A549 (cell line): Measurements from ENCODE around the gene PDGFD. TPM values are rescaled to one million over a fixed set of nuclear protein-coding genes. Genes with fewer than 3 reads are reported as not detected.

Experiments used
- ATAC-seq, 2 experiments: fragments of 200-7000 bp in 1 of 2; fragments of >200 bp in 1 of 2; cut with Nextera tagmentation in 1 of 2; cut with Tn5 transposase in 1 of 2; 3 replicates each; pipeline versions ENCODE4 v1.8.0 to v1.9.1; 2018 to 2020; ENCODE audit warnings: mild to moderate bottlenecking in 1 of 2, moderate library complexity in 1 of 2
- CTCF ChIA-PET: fragments of 300-600 bp; sonication (Branson Sonifier 250); formaldehyde crosslinking; extraction: SDS; loops from one replicate; lab custom pipeline; 2021; ENCODE audit warnings: antibody characterized with exemption, inconsistent platforms; lab: Yijun Ruan, JAX
- POLR2A ChIA-PET: fragments of 350-600 bp; formaldehyde crosslinking; extraction: SDS; loops from one replicate; lab custom pipeline; 2021; ENCODE audit warnings: antibody characterized with exemption, inconsistent platforms; lab: Yijun Ruan, JAX
- DNase-seq, 2 experiments: peaks; one replicate each; pipeline versions ENCODE4 v3.0.0 to v3.0.0-alpha.2; 2011 to 2016; ENCODE audit warnings: low read depth in 1 of 2, low spot score in 1 of 2
- FAIRE-seq: peaks from 2 replicates; lab custom pipeline; 2011; peaks lifted over from hg19 to GRCh38; lab: Jason Lieb, UNC
- H3K27ac ChIP-seq, 2 experiments: fragments of >200 bp; sonication (Bioruptor Twin); formaldehyde crosslinking; 3 replicates each; pipeline ENCODE4 v1.5.1; 2016 to 2017
- H3K4me1 ChIP-seq: fragments of >200 bp; sonication (Bioruptor Twin); formaldehyde crosslinking; 3 replicates; pipeline ENCODE4 v1.6.1; 2016
- H3K4me2 ChIP-seq: fragments of >200 bp; sonication (Bioruptor Twin); formaldehyde crosslinking; 3 replicates; pipeline ENCODE4 v1.6.1; 2016
- H3K4me3 ChIP-seq: fragments of >200 bp; sonication (Bioruptor Twin); formaldehyde crosslinking; 3 replicates; pipeline ENCODE4 v1.5.1; 2016
- H3K9me3 ChIP-seq: fragments of >200 bp; sonication (Bioruptor Twin); formaldehyde crosslinking; 3 replicates; pipeline ENCODE4 v1.6.1; 2016
- ATOH8 ChIP-seq: fragments of 250-450 bp; sonication (Bioruptor Pico); IDR thresholded peaks from 2 replicates; pipeline ENCODE4 v1.5.0; 2020; ENCODE audit warnings: low read depth, mild to moderate bottlenecking, moderate library complexity
- BCL3 ChIP-seq: fragments of >200 bp; sonication (Bioruptor Twin); formaldehyde crosslinking; IDR thresholded peaks from 3 replicates; pipeline ENCODE4 v1.6.1; 2016
- CHD4 ChIP-seq: fragments of 200-600 bp; sonication (generic); IDR thresholded peaks from 2 replicates; pipeline ENCODE4 v1.6.1; 2016; ENCODE audit warnings: antibody characterized with exemption, mild to moderate bottlenecking, borderline replicate concordance
- CTCF ChIP-seq: fragments of >200 bp; sonication (Bioruptor Twin); formaldehyde crosslinking; IDR thresholded peaks from 3 replicates; pipeline ENCODE4 v1.5.1; 2016
- EP300 ChIP-seq, 2 experiments: fragments of >200 bp; sonication (Bioruptor Twin); formaldehyde crosslinking; IDR thresholded peaks; 2 replicates in 1 of 2; 3 replicates in 1 of 2; pipeline ENCODE4 v1.6.1; 2016 to 2017
- ESRRA ChIP-seq: fragments of 150-350 bp; IDR thresholded peaks from 2 replicates; pipeline ENCODE4 v1.6.1; 2014; ENCODE audit warnings: mild to moderate bottlenecking, low read length, borderline replicate concordance
- GATA3 ChIP-seq: IDR thresholded peaks from 2 replicates; pipeline ENCODE4 v1.6.1; 2012; ENCODE audit warnings: borderline replicate concordance
- NFE2L2 ChIP-seq: fragments of 150-350 bp; conservative IDR thresholded peaks from 2 replicates; pipeline ENCODE4 v1.6.1; 2014; ENCODE audit warnings: low read length
- NR3C1 ChIP-seq: fragments of >200 bp; sonication (Bioruptor Twin); formaldehyde crosslinking; IDR thresholded peaks from 3 replicates; pipeline ENCODE4 v1.6.1; 2017
- PBX3 ChIP-seq: IDR thresholded peaks from 2 replicates; pipeline ENCODE4 v1.6.1; 2012
- PHF8 ChIP-seq: fragments of 200-600 bp; sonication (generic); IDR thresholded peaks from 2 replicates; pipeline ENCODE4 v1.6.1; 2016; ENCODE audit warnings: low read depth, mild to moderate bottlenecking, antibody characterized with exemption, moderate library complexity, borderline replicate concordance
- REST ChIP-seq: fragments of 200-600 bp; sonication (generic); IDR thresholded peaks from 2 replicates; pipeline ENCODE4 v1.6.1; 2016; ENCODE audit warnings: antibody characterized with exemption, mild to moderate bottlenecking, moderate library complexity
- RNF2 ChIP-seq: fragments of 200-600 bp; sonication (generic); IDR thresholded peaks from 2 replicates; pipeline ENCODE4 v1.6.1; 2016; ENCODE audit warnings: low read depth, mild to moderate bottlenecking, antibody characterized with exemption, moderate library complexity, borderline replicate concordance
- SMC3 ChIP-seq: fragments of >200 bp; sonication (Bioruptor Twin); formaldehyde crosslinking; IDR thresholded peaks from 3 replicates; pipeline ENCODE4 v1.6.1; 2018; ENCODE audit warnings: inconsistent platforms
- ZNF302 ChIP-seq: fragments of 250-450 bp; sonication (Bioruptor Pico); IDR thresholded peaks from 2 replicates; pipeline ENCODE4 v1.9.0; 2021; ENCODE audit warnings: inconsistent platforms, mild to moderate bottlenecking, moderate library complexity
- WGBS: methylation state at CpG from one replicate; pipeline ENCODE4 v1.1.6; 2017; ENCODE audit errors: missing lambda C conversion rate; 5-methylcytosine and 5-hydroxymethylcytosine counted together
- polyA plus RNA-seq, 4 experiments: library from polyadenylated mRNA; depleted of rRNA in 3 of 4; stranded (reverse); fragments of >200 nt; fragmentation: RNase III in 1 of 4; extraction: RNeasy Plus Mini Kit Qiagen cat#74134 plus additional on column Dnase treatment in 1 of 4; gene quantifications; 2 replicates in 3 of 4; 3 replicates in 1 of 4; pipeline ENCODE4 v1.2.3, GENCODE V29; 2011 to 2017

The PDGFD gene
- polyA plus RNA-seq, 2 of the 4 experiments (the other 2 are of a cell fraction): 11.1 to 29.7 TPM

- ATAC-seq (no peak), DNase-seq (no peak), FAIRE-seq (no peak)
- Histone ChIP-seq H3K4me1 (no peaks in the 10 kb centered on the region), H3K4me3 (no peak overlapping the region), H3K27ac (no peak overlapping the region), H3K4me2 (no peak overlapping the region), H3K9me3 (no peaks in the 10 kb centered on the region)
- WGBS: 71% methylated on average over 3 of the region's 3 CpGs
- CTCF ChIA-PET: no interaction called here
- TF ChIP-seq PBX3 (no peak), ESRRA (no peak), PHF8 (no peak), ZNF302 (no peak), SMC3 (no peak), BCL3 (no peak), NFE2L2 (no peak), ATOH8 (CRISPR knock-in tag) (no peak), NR3C1 (no peak), CTCF (no peak), RNF2 (no peak), GATA3 (no peak)
- POLR2A ChIA-PET: no interaction called here
Observed at GRCh38 chr11:104191124-104191523, 27.2 kb upstream of the PDGFD start.

GRCh38 chr11:104183593-104183992, 19.6 kb upstream of the PDGFD start:
- Histone ChIP-seq H3K4me1 (no peaks in the 10 kb centered on the region), H3K4me2 (no peak overlapping the region), H3K9me3 (no peaks in the 10 kb centered on the region), H3K4me3 (no peak overlapping the region), H3K27ac (no peak overlapping the region)
- no peak for DNase-seq
- CTCF ChIA-PET: no interaction called here
- TF ChIP-seq ZNF302 (no peak), CTCF (no peak), NR3C1 (no peak), EP300 (IDR thresholded peaks at IDR 0.05) (no peak), CHD4 (no peak), ATOH8 (CRISPR knock-in tag) (no peak), PBX3 (no peak), REST (no peak)
- POLR2A ChIA-PET: no interaction called here
- FAIRE-seq: no peak
- ATAC-seq: no peak
